ENCODE measurements around the gene TMPRSS11A.

TMPRSS11A gene

GRCh38 chr4:67911638-67912037 is 51.7 kb downstream of the TMPRSS11A start:
- DNase-seq = no peak

- DNase-seq = no peak
Measured at GRCh38 chr4:67911141-67911540, 52.2 kb downstream of the TMPRSS11A start.

GRCh38 chr4:67910585-67910905 is 52.7 kb downstream of the TMPRSS11A start:
- DNase-seq = no peak

- DNase-seq = no peak
Measured at GRCh38 chr4:67909905-67910584, 53.2 kb downstream of the TMPRSS11A start.

GRCh38 chr4:67907650-67908049 is 55.6 kb downstream of the TMPRSS11A start:
- no peak for DNase-seq

GRCh38 chr4:67899096-67899495 is 64.2 kb downstream of the TMPRSS11A start:
- no peak for DNase-seq

- no peak for DNase-seq
Measured at GRCh38 chr4:67897686-67898085, 65.6 kb downstream of the TMPRSS11A start.

- DNase-seq = no peak
Measured at GRCh38 chr4:67896421-67897065, 66.8 kb downstream of the TMPRSS11A start.

GRCh38 chr4:67894659-67895058 is 68.6 kb downstream of the TMPRSS11A start:
- no peak for DNase-seq

- no peak for DNase-seq
Measured at GRCh38 chr4:67892905-67893304, 70.4 kb downstream of the TMPRSS11A start.

- DNase-seq = no peak
Measured at GRCh38 chr4:67892253-67892652, 71.0 kb downstream of the TMPRSS11A start.

GRCh38 chr4:67891645-67892044 is 71.6 kb downstream of the TMPRSS11A start:
- no peak for DNase-seq

- no peak for DNase-seq
Measured at GRCh38 chr4:67886281-67886680, 77.0 kb downstream of the TMPRSS11A start.

GRCh38 chr4:67885762-67886161 is 77.5 kb downstream of the TMPRSS11A start:
- peak; percentile 39 for DNase-seq

- no peak for DNase-seq
Measured at GRCh38 chr4:67884701-67885100, 78.6 kb downstream of the TMPRSS11A start.

- no peak for DNase-seq
Measured at GRCh38 chr4:67883902-67884301, 79.4 kb downstream of the TMPRSS11A start, which contains the start of gene TMPRSS11D. Gene TMPRSS11D (minus strand): TSS chr4:67884002. CDS start chr4:67883933, 69 bp downstream.

- DNase-seq = no peak
Measured at GRCh38 chr4:67883458-67883857, 79.8 kb downstream of the TMPRSS11A start.

- no peak for DNase-seq
Measured at GRCh38 chr4:67880866-67881610, 82.3 kb downstream of the TMPRSS11A start.

GRCh38 chr4:67879486-67879885 is 83.8 kb downstream of the TMPRSS11A start:
- no peak for DNase-seq

- peak; percentile 78 for DNase-seq
Measured at GRCh38 chr4:67877086-67877485, 86.2 kb downstream of the TMPRSS11A start.

- no peak for DNase-seq
Measured at GRCh38 chr4:67874986-67875385, 88.3 kb downstream of the TMPRSS11A start.

GRCh38 chr4:67873116-67873515 is 90.2 kb downstream of the TMPRSS11A start:
- DNase-seq = no peak

GRCh38 chr4:67871867-67872266 is 91.4 kb downstream of the TMPRSS11A start:
- no peak for DNase-seq

- no peak for DNase-seq
Measured at GRCh38 chr4:67869580-67870190, 93.6 kb downstream of the TMPRSS11A start.
